ENCODE data around the gene PTPRG. TPM values are rescaled to one million over a fixed set of nuclear protein-coding genes. Genes with fewer than 3 reads are reported as not detected.
A peak's percentile ranks its signal among the peaks of the same experiment; 100 is the strongest.

PTPRG gene
- total RNA-seq, 4 donors from 2014 or later = 21.1 to 54.2 (median 30.6) TPM

- peak overlapping the region; percentile 49 to 71 (median 62) for H3K27ac ChIP-seq
- intact Hi-C loops (cut with DNase I; ENCODE audit: low total_unique reads) = loop anchor here (10.0 kb wide), 1 partner anchor 161 kb away; no protein-coding TSS in a partner anchor
Observed at GRCh38 chr3:61683549-61684236, 122.3 kb downstream of the PTPRG start.

GRCh38 chr3:61684386-61684785, 123.0 kb downstream of the PTPRG start:
- ATAC-seq (no peak), DNase-seq (no peak)
- H3K9me3 ChIP-seq = no peaks in the 10 kb centered on the region
- H3K36me3 ChIP-seq = no peaks in the 10 kb centered on the region
- no peaks in the 10 kb centered on the region for H3K27me3 ChIP-seq
- H3K27ac ChIP-seq = peak overlapping the region; percentile 49 to 71 (median 62)
- no peak overlapping the region for H3K4me3 ChIP-seq
- TF ChIP-seq POLR2A (IDR thresholded peaks at IDR 0.05) = no peak
- no peak for TF ChIP-seq CTCF (IDR thresholded peaks at IDR 0.05 in 4 of 5, conservative IDR thresholded peaks at IDR 0.05 in 1 of 5)
- intact Hi-C loops (cut with DNase I; ENCODE audit: low total_unique reads) (loop anchor here (10.0 kb wide), 1 partner anchor 160 kb away; no protein-coding TSS in a partner anchor), in situ Hi-C loops (cut with MboI; ENCODE audit: low sequenced_read_pairs in 4 of 4) (loop anchor here in 2 of 4 donors (25.0 kb wide), 1 partner anchor 503 kb away; no protein-coding TSS in a partner anchor)
- peaks cover 51 to 53% of the 10 kb centered on the region in 2 donors for H3K4me1 ChIP-seq

More at GRCh38 chr3:61683549-61684236, 122.3 kb downstream of the PTPRG start:
- no peak for TF ChIP-seq POLR2A (IDR thresholded peaks at IDR 0.05)
- TF ChIP-seq CTCF (IDR thresholded peaks at IDR 0.05 in 4 of 5, conservative IDR thresholded peaks at IDR 0.05 in 1 of 5) = no peak
- no peak overlapping the region for H3K4me3 ChIP-seq
- peaks cover 51 to 53% of the 10 kb centered on the region in 2 donors for H3K4me1 ChIP-seq
- DNase-seq (no peak), ATAC-seq (peak; percentile 58 to 62)
- H3K27me3 ChIP-seq = no peaks in the 10 kb centered on the region
- no peaks in the 10 kb centered on the region for H3K9me3 ChIP-seq
- no peaks in the 10 kb centered on the region for H3K36me3 ChIP-seq
- in situ Hi-C loops (cut with MboI; ENCODE audit: low sequenced_read_pairs in 4 of 4) = loop anchor here in 2 of 4 donors (25.0 kb wide), 1 partner anchor 504 kb away; no protein-coding TSS in a partner anchor

GRCh38 chr3:61685755-61686154, 124.4 kb downstream of the PTPRG start:
- no peak for TF ChIP-seq CTCF (IDR thresholded peaks at IDR 0.05 in 4 of 5, conservative IDR thresholded peaks at IDR 0.05 in 1 of 5)
- no peak for TF ChIP-seq POLR2A (IDR thresholded peaks at IDR 0.05)
- no peaks in the 10 kb centered on the region for H3K9me3 ChIP-seq
- H3K4me1 ChIP-seq = peaks cover 51 to 53% of the 10 kb centered on the region in 2 donors
- peak overlapping the region in 2 of 4 donors; percentile 18 to 64 for H3K27ac ChIP-seq
- H3K4me3 ChIP-seq = peak overlapping the region in 1 of 4 donors; percentile 15
- H3K27me3 ChIP-seq = no peaks in the 10 kb centered on the region
- ATAC-seq (peak; percentile 64 to 81), DNase-seq (no peak)
- H3K36me3 ChIP-seq = no peaks in the 10 kb centered on the region
- intact Hi-C loops (cut with DNase I; ENCODE audit: low total_unique reads) (loop anchor here (5.0 to 10.0 kb wide), 2 partner anchors 123 to 159 kb away; partner anchors contain the start of gene PTPRG), in situ Hi-C loops (cut with MboI; ENCODE audit: low sequenced_read_pairs in 4 of 4) (loop anchor here in 2 of 4 donors (25.0 kb wide), 1 partner anchor 502 kb away; no protein-coding TSS in a partner anchor)

GRCh38 chr3:61686228-61686648, 124.9 kb downstream of the PTPRG start:
- ATAC-seq (no peak), DNase-seq (no peak)
- in situ Hi-C loops (cut with MboI; ENCODE audit: low sequenced_read_pairs in 4 of 4) = loop anchor here in 2 of 4 donors (25.0 kb wide), 1 partner anchor 501 kb away; no protein-coding TSS in a partner anchor
- Histone ChIP-seq H3K27ac (peak overlapping the region in 2 of 4 donors; percentile 18 to 64), H3K4me1 (peaks cover 51 to 53% of the 10 kb centered on the region in 2 donors), H3K27me3 (no peaks in the 10 kb centered on the region), H3K4me3 (no peak overlapping the region), H3K36me3 (no peaks in the 10 kb centered on the region), H3K9me3 (no peaks in the 10 kb centered on the region)
- TF ChIP-seq POLR2A (IDR thresholded peaks at IDR 0.05) (no peak), CTCF (IDR thresholded peaks at IDR 0.05 in 4 of 5, conservative IDR thresholded peaks at IDR 0.05 in 1 of 5) (no peak)
- intact Hi-C loops (cut with DNase I; ENCODE audit: low total_unique reads) = loop anchor here (5.0 to 10.0 kb wide), 2 partner anchors 124 to 159 kb away; partner anchors contain the start of gene PTPRG
